Measurements from ENCODE around the gene RBBP8. TPM values are rescaled to one million over a fixed set of nuclear protein-coding genes. Genes with fewer than 3 reads are reported as not detected.

Gene RBBP8
- total RNA-seq, 1 experiment from 2014 or later, result 62.4 TPM

- CTCF ChIA-PET, result interaction anchor here (0.6 kb wide), 1 partner anchor 551 kb away, joined by 4 read pairs; no protein-coding TSS in a partner anchor
- Mint-ChIP-seq H3K4me1 (ENCODE audit: low read depth, unreplicated experiment) (peaks cover 8% of the 10 kb centered on the region), H3K36me3 (ENCODE audit: insufficient read depth, unreplicated experiment) (no peaks in the 10 kb centered on the region), H3K27ac (ENCODE audit: unreplicated experiment) (no peak overlapping the region), H3K27me3 (ENCODE audit: unreplicated experiment) (no peaks in the 10 kb centered on the region), H3K4me3 (ENCODE audit: low read depth, unreplicated experiment) (no peak overlapping the region), H3K9me3 (ENCODE audit: low read depth, unreplicated experiment) (peaks cover 6% of the 10 kb centered on the region)
- DNase-seq, result no peak
- no TSS peak for BruUV-seq (replicated peaks)
- intact Hi-C loops (cut with micrococcal nuclease; ENCODE audit: unreplicated experiment), result no loop called here
- no peak for TF ChIP-seq CTCF (IDR thresholded peaks at IDR 0.05; ENCODE audit: unreplicated experiment)
Observed at GRCh38 chr18:23066504-23067039, 133.4 kb downstream of the RBBP8 start.

GRCh38 chr18:23067236-23067635 is 134.1 kb downstream of the RBBP8 start:
- DNase-seq, result no peak
- BruUV-seq (replicated peaks), result no TSS peak
- TF ChIP-seq CTCF (IDR thresholded peaks at IDR 0.05; ENCODE audit: unreplicated experiment), result no peak
- peaks cover 6% of the 10 kb centered on the region for H3K9me3 Mint-ChIP-seq (ENCODE audit: low read depth, unreplicated experiment)
- H3K4me1 Mint-ChIP-seq (ENCODE audit: low read depth, unreplicated experiment), result peaks cover 8% of the 10 kb centered on the region
- no peak overlapping the region for H3K4me3 Mint-ChIP-seq (ENCODE audit: low read depth, unreplicated experiment)
- no peaks in the 10 kb centered on the region for H3K27me3 Mint-ChIP-seq (ENCODE audit: unreplicated experiment)
- intact Hi-C loops (cut with micrococcal nuclease; ENCODE audit: unreplicated experiment), result no loop called here
- CTCF ChIA-PET, result interaction anchor here (0.6 kb wide), 3 partner anchors 261 to 1047 kb away, joined by 3 to 6 read pairs (median 4); no protein-coding TSS in a partner anchor
- H3K27ac Mint-ChIP-seq (ENCODE audit: unreplicated experiment), result no peak overlapping the region
- no peaks in the 10 kb centered on the region for H3K36me3 Mint-ChIP-seq (ENCODE audit: insufficient read depth, unreplicated experiment)

GRCh38 chr18:23068011-23068410 is 134.9 kb downstream of the RBBP8 start:
- Mint-ChIP-seq H3K9me3 (ENCODE audit: low read depth, unreplicated experiment) (peaks cover 6% of the 10 kb centered on the region), H3K36me3 (ENCODE audit: insufficient read depth, unreplicated experiment) (no peaks in the 10 kb centered on the region), H3K4me3 (ENCODE audit: low read depth, unreplicated experiment) (no peak overlapping the region), H3K4me1 (ENCODE audit: low read depth, unreplicated experiment) (peaks cover 8% of the 10 kb centered on the region), H3K27me3 (ENCODE audit: unreplicated experiment) (no peaks in the 10 kb centered on the region), H3K27ac (ENCODE audit: unreplicated experiment) (no peak overlapping the region)
- CTCF ChIA-PET, result no interaction called here
- BruUV-seq (replicated peaks), result no TSS peak
- no peak for TF ChIP-seq CTCF (IDR thresholded peaks at IDR 0.05; ENCODE audit: unreplicated experiment)
- intact Hi-C loops (cut with micrococcal nuclease; ENCODE audit: unreplicated experiment), result no loop called here
- DNase-seq, result no peak

DNA sequence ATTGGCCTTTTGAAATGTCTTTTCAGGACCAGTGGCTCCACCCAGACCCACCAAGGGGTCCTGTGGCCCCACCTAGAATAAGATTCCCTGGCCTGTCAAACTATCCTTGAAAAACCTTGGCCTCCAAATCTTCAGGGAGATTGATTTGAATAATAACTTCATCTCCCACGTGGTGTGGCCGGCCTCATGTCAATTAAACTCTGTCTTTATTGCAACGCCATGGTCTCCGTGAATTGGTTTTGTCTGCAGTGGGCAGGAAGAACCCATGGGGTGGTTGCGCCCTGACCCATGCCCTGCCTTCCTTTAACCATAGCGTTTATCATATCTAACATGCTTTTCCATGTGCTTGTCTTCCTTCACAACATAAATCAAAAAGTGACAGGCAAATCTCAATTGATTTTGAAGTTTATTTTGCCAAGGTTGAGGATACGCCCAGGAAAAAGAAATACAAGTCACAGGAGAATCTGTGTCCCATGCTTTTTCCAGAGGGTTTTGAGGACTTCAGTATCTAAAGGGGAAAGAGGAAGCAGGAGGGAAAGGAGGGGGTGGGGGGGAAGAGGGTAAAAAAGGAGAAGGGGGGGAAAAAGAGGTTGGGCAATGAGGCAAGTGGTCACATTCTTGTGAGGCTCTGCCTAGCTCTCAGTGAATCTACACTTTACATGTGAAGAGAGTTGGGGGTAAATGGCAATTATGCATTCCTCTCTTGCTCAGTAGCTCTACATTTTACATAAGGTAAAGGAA is 135.6 kb downstream of the RBBP8 start:
- intact Hi-C loops (cut with micrococcal nuclease; ENCODE audit: unreplicated experiment), result no loop called here
- H3K36me3 Mint-ChIP-seq (ENCODE audit: insufficient read depth, unreplicated experiment), result no peaks in the 10 kb centered on the region
- H3K27ac Mint-ChIP-seq (ENCODE audit: unreplicated experiment), result no peak overlapping the region
- no peaks in the 10 kb centered on the region for H3K9me3 Mint-ChIP-seq (ENCODE audit: low read depth, unreplicated experiment)
- H3K4me1 Mint-ChIP-seq (ENCODE audit: low read depth, unreplicated experiment), result peaks cover 8% of the 10 kb centered on the region
- no peak overlapping the region for H3K4me3 Mint-ChIP-seq (ENCODE audit: low read depth, unreplicated experiment)
- no peak for TF ChIP-seq CTCF (IDR thresholded peaks at IDR 0.05; ENCODE audit: unreplicated experiment)
- no TSS peak for BruUV-seq (replicated peaks)
- no peaks in the 10 kb centered on the region for H3K27me3 Mint-ChIP-seq (ENCODE audit: unreplicated experiment)
- CTCF ChIA-PET, result no interaction called here
- no peak for DNase-seq
